Right cardiac atrium (tissue), 5 donors: ENCODE data around the gene MBTPS2. TPM values are rescaled to one million over a fixed set of nuclear protein-coding genes. Genes with fewer than 3 reads are reported as not detected.
"Not testable (repeated sequence)": the region's sequence is repeated elsewhere in the genome, so short reads cannot be mapped to it uniquely, and the experiment has no call there.

Source experiments
- ATAC-seq, 2 donors: fragments of 200-7000 bp; cut with Tn5 transposase; one replicate each; pipeline versions ENCODE4 v1.8.0 to v1.9.1; 2020; ENCODE audit warnings: moderate library complexity in 2 of 2, mild to moderate bottlenecking in 1 of 2
- DNase-seq, 3 donors: peaks; one replicate each; pipeline ENCODE4 v3.0.0-alpha.2; 2020
- H3K27ac ChIP-seq: one replicate; pipeline ENCODE4 v1.5.1; 2013; ENCODE audit warnings: mild to moderate bottlenecking, low read length, control low read depth, moderate library complexity
- H3K27me3 ChIP-seq: one replicate; pipeline ENCODE4 v1.6.1; 2013; ENCODE audit not compliant: control insufficient read depth, insufficient read depth
- H3K4me1 ChIP-seq: one replicate; pipeline ENCODE4 v1.6.1; 2013; ENCODE audit warnings: low read length; ENCODE audit not compliant: control insufficient read depth, insufficient read depth
- H3K4me3 ChIP-seq: one replicate; pipeline ENCODE4 v1.5.1; 2013; ENCODE audit warnings: low read length, control low read depth
- H3K9me3 ChIP-seq: one replicate; pipeline ENCODE4 v1.6.1; 2013; ENCODE audit warnings: low read length; ENCODE audit not compliant: control insufficient read depth
- WGBS: extraction: QIAGEN DNeasy Blood & Tissue Kit; methylation state at CpG from one replicate; pipeline ENCODE4 v1.1.7; 2013; 5-methylcytosine and 5-hydroxymethylcytosine counted together
- intact Hi-C, 4 donors: fragments of 100-400 bp; cut with DNase I; formaldehyde crosslinking; loops; one replicate each; pipeline versions ENCODE4 v1.11.0 to v1.14.0; 2022 to 2023
- polyA plus RNA-seq: library from polyadenylated mRNA; stranded (reverse); fragments of 200-250 nt; gene quantifications from one replicate; pipeline ENCODE4 v1.2.3, GENCODE V29; 2013
- total RNA-seq, 4 donors: library from RNA; stranded (reverse); fragmentation: NEBNext Ultra II Directional; extraction: Animal tissue kit (Norgen Biotek cat#: 25700); gene quantifications; one replicate each; pipeline ENCODE4 v1.2.1, GENCODE V29; 2021
- donor health status: healthy with polysubstance abuse.
- donor health status: DM: no; HTN: yes; CAD: no.
- donor health status: DM: no; HTN: no; CAD: no.
- donor health status: DM: no; HTN: yes; CAD: no; lungs with severe emphysema.
- donor health status: DM: yes; HTN: yes; CAD: no.

Gene MBTPS2
- total and polyA plus RNA-seq, 5 donors: 5.0 to 12.7 (median 12.3) TPM

GRCh38 chrX:21816136-21816535 is 23.3 kb upstream of the MBTPS2 start:
- intact Hi-C loops: no loop called here
- H3K4me3 ChIP-seq: no peak overlapping the region
- WGBS: 87% methylated on average over 5 of the region's 5 CpGs

GRCh38 chrX:21820170-21820569 is 19.2 kb upstream of the MBTPS2 start:
- DNase-seq, H3K4me3 ChIP-seq, H3K27me3 ChIP-seq, ATAC-seq, intact Hi-C loops, H3K27ac ChIP-seq, H3K9me3 ChIP-seq, H3K4me1 ChIP-seq: not testable (repeated sequence)
- 90% methylated on average over 1 of the region's 1 CpG for WGBS

More at GRCh38 chrX:21816136-21816535, 23.3 kb upstream of the MBTPS2 start:
- Histone ChIP-seq H3K4me1 (no peaks in the 10 kb centered on the region), H3K27ac (no peak overlapping the region), H3K9me3 (no peaks in the 10 kb centered on the region), H3K27me3 (no peaks in the 10 kb centered on the region)
- DNase-seq: no peak
- no peak for ATAC-seq

GRCh38 chrX:21821875-21822274 is 17.5 kb upstream of the MBTPS2 start:
- 82% methylated on average over 3 of the region's 3 CpGs for WGBS
- H3K4me1 ChIP-seq: no peaks in the 10 kb centered on the region
- no peak overlapping the region for H3K4me3 ChIP-seq
- ATAC-seq (no peak), DNase-seq (no peak)
- H3K27ac ChIP-seq: no peak overlapping the region
- intact Hi-C loops: no loop called here
- H3K27me3 ChIP-seq: no peaks in the 10 kb centered on the region
- H3K9me3 ChIP-seq: no peaks in the 10 kb centered on the region

GRCh38 chrX:21831496-21831895 is 7.9 kb upstream of the MBTPS2 start:
- ATAC-seq: no peak
- no peak for DNase-seq
- Histone ChIP-seq H3K9me3 (no peaks in the 10 kb centered on the region), H3K4me3 (no peak overlapping the region), H3K27me3 (no peaks in the 10 kb centered on the region), H3K4me1 (no peaks in the 10 kb centered on the region), H3K27ac (no peak overlapping the region)
- intact Hi-C loops: loop anchor here in 1 of 4 donors (10.0 kb wide), 1 partner anchor 77 kb away; the partner anchor contains the start of gene SMPX
- WGBS: 82% methylated on average over 2 of the region's 2 CpGs

GRCh38 chrX:21837056-21837455 is 2.4 kb upstream of the MBTPS2 start:
- Histone ChIP-seq H3K4me1 (peaks cover 2% of the 10 kb centered on the region), H3K9me3 (no peaks in the 10 kb centered on the region), H3K4me3 (no peak overlapping the region), H3K27ac (no peak overlapping the region), H3K27me3 (no peaks in the 10 kb centered on the region)
- WGBS: 45% methylated on average over 2 of the region's 2 CpGs
- no peak for DNase-seq
- no peak for ATAC-seq
- intact Hi-C loops: loop anchor here in 1 of 4 donors (10.0 kb wide), 1 partner anchor 82 kb away; the partner anchor contains the start of gene SMPX

GRCh38 chrX:21838937-21839333 is 482 bp upstream of the MBTPS2 start:
- ATAC-seq: peak in 1 of 2 donors; percentile 34
- intact Hi-C loops: loop anchor here in 1 of 4 donors (10.0 kb wide), 1 partner anchor 84 kb away; the partner anchor contains the start of gene SMPX
- Histone ChIP-seq H3K27ac (peak overlapping the region; percentile 81), H3K27me3 (no peaks in the 10 kb centered on the region), H3K4me3 (peak overlapping the region; percentile 63), H3K9me3 (no peaks in the 10 kb centered on the region), H3K4me1 (peaks cover 2% of the 10 kb centered on the region)
- no peak for DNase-seq
- WGBS: 1% methylated on average over 4 of the region's 4 CpGs

GRCh38 chrX:21840193-21840545 is 752 bp downstream of the MBTPS2 start:
- DNase-seq (no peak), ATAC-seq (no peak)
- 3% methylated on average over 6 of the region's 6 CpGs for WGBS
- Histone ChIP-seq H3K4me1 (peaks cover 2% of the 10 kb centered on the region), H3K27me3 (no peaks in the 10 kb centered on the region), H3K9me3 (no peaks in the 10 kb centered on the region), H3K4me3 (peak overlapping the region; percentile 63), H3K27ac (no peak overlapping the region)
- intact Hi-C loops: no loop called here

GRCh38 chrX:21843179-21843578 is 3.8 kb downstream of the MBTPS2 start:
- intact Hi-C loops: no loop called here
- H3K4me1 ChIP-seq: peaks cover 2% of the 10 kb centered on the region
- no peak for DNase-seq
- H3K27ac ChIP-seq: no peak overlapping the region
- H3K9me3 ChIP-seq: no peaks in the 10 kb centered on the region
- no peak for ATAC-seq
- H3K4me3 ChIP-seq: no peak overlapping the region
- WGBS: 70% methylated on average over 5 of the region's 5 CpGs
- H3K27me3 ChIP-seq: no peaks in the 10 kb centered on the region

- Histone ChIP-seq H3K27ac (no peak overlapping the region), H3K9me3 (no peaks in the 10 kb centered on the region), H3K4me1 (peaks cover 2% of the 10 kb centered on the region), H3K27me3 (no peaks in the 10 kb centered on the region), H3K4me3 (no peak overlapping the region)
- 94% methylated on average over 6 of the region's 6 CpGs for WGBS
- intact Hi-C loops: no loop called here
- DNase-seq (no peak), ATAC-seq (no peak)
Observed at GRCh38 chrX:21845096-21845495, 5.7 kb downstream of the MBTPS2 start.

- H3K4me1 ChIP-seq: no peaks in the 10 kb centered on the region
- 78% methylated on average over 1 of the region's 1 CpG for WGBS
- no peaks in the 10 kb centered on the region for H3K9me3 ChIP-seq
- no peak overlapping the region for H3K27ac ChIP-seq
- H3K27me3 ChIP-seq: no peaks in the 10 kb centered on the region
- H3K4me3 ChIP-seq: no peak overlapping the region
- no peak for ATAC-seq
- no peak for DNase-seq
- intact Hi-C loops: no loop called here
Observed at GRCh38 chrX:21847342-21847741, 7.9 kb downstream of the MBTPS2 start.

- H3K27me3 ChIP-seq: no peaks in the 10 kb centered on the region
- intact Hi-C loops: no loop called here
- no peak overlapping the region for H3K27ac ChIP-seq
- H3K4me3 ChIP-seq: no peak overlapping the region
- no peak for ATAC-seq
- H3K4me1 ChIP-seq: no peaks in the 10 kb centered on the region
- no peaks in the 10 kb centered on the region for H3K9me3 ChIP-seq
- no peak for DNase-seq
Observed at GRCh38 chrX:21853578-21853977, 14.2 kb downstream of the MBTPS2 start.

GRCh38 chrX:21855937-21856415 is 16.6 kb downstream of the MBTPS2 start, which contains the start of gene YY2:
Gene YY2, plus strand, starts transcription at chrX:21855987. Its CDS starts 498 bp downstream, at chrX:21856485.
- ATAC-seq (no peak), DNase-seq (no peak)
- Histone ChIP-seq H3K27ac (no peak within 1 kb of the TSS), H3K4me1 (no peaks in the 10 kb centered on the region), H3K27me3 (no peaks in the 10 kb centered on the region), H3K9me3 (no peaks in the 10 kb centered on the region), H3K4me3 (no peak within 1 kb of the TSS)
- WGBS: 97% methylated on average over 29 of the region's 29 CpGs
- intact Hi-C loops: no loop called here
